Suprapubic skin (tissue), 4 donors: ENCODE data around the gene ATP9B.

Experiments
- EP300 ChIP-seq: sonication (generic); formaldehyde crosslinking; IDR thresholded peaks from one replicate; pipeline ENCODE4 v1.6.1; 2017; ENCODE audit warnings: antibody characterized with exemption
- POLR2A ChIP-seq, 2 donors: fragments of 450-650 bp; IDR thresholded peaks; one replicate each; pipeline ENCODE4 v1.6.1; 2017; ENCODE audit warnings: antibody characterized with exemption in 2 of 2, mild to moderate bottlenecking in 2 of 2, moderate library complexity in 2 of 2
- POLR2AphosphoS5 ChIP-seq, 3 donors: sonication (generic); formaldehyde crosslinking; IDR thresholded peaks; one replicate each; pipeline ENCODE4 v1.6.1; 2017; ENCODE audit warnings: antibody characterized with exemption in 3 of 3
- TF ChIP-seq, protein P1 (sequence below), 2 donors: fragments of 200-600 bp in 1 of 2; fragments of 450-650 bp in 1 of 2; sonication (generic) in 1 of 2; IDR thresholded peaks; one replicate each; pipeline ENCODE4 v1.5.1; 2016 to 2019; ENCODE audit warnings: antibody characterized with exemption in 2 of 2, mild to moderate bottlenecking in 1 of 2, moderate library complexity in 1 of 2

GRCh38 chr18:79373736-79374135 is 304.5 kb downstream of the ATP9B start:
- TF ChIP-seq, protein P1, sequence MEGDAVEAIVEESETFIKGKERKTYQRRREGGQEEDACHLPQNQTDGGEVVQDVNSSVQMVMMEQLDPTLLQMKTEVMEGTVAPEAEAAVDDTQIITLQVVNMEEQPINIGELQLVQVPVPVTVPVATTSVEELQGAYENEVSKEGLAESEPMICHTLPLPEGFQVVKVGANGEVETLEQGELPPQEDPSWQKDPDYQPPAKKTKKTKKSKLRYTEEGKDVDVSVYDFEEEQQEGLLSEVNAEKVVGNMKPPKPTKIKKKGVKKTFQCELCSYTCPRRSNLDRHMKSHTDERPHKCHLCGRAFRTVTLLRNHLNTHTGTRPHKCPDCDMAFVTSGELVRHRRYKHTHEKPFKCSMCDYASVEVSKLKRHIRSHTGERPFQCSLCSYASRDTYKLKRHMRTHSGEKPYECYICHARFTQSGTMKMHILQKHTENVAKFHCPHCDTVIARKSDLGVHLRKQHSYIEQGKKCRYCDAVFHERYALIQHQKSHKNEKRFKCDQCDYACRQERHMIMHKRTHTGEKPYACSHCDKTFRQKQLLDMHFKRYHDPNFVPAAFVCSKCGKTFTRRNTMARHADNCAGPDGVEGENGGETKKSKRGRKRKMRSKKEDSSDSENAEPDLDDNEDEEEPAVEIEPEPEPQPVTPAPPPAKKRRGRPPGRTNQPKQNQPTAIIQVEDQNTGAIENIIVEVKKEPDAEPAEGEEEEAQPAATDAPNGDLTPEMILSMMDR (IDR thresholded peaks at IDR 0.05) = no peak
- TF ChIP-seq POLR2AphosphoS5 (IDR thresholded peaks at IDR 0.05) (no peak), POLR2A (IDR thresholded peaks at IDR 0.05) (no peak), EP300 (no peak)
